HCT116 (cell line): ENCODE measurements around the gene F2R. TPM values are rescaled to one million over a fixed set of nuclear protein-coding genes. Genes with fewer than 3 reads are reported as not detected.

Experiments
- ATAC-seq: fragments of 200-7000 bp; cut with Tn5 transposase; 2 replicates; pipeline ENCODE4 v1.9.1; 2020; ENCODE audit warnings: mild to moderate bottlenecking, moderate library complexity
- BruUV-seq: library from RNA; stranded (reverse); fragments of 400-500 nt; replicated peaks from 2 replicates; lab custom pipeline; 2021; lab: Mats Ljungman, UMichigan
- CTCF ChIA-PET: fragments of 300-600 bp; sonication (Branson Sonifier 250); formaldehyde crosslinking; loops from one replicate; lab custom pipeline; 2021; ENCODE audit warnings: antibody characterized with exemption; lab: Charles Lee
- POLR2A ChIA-PET: fragments of 300-600, 350-600 bp; sonication (Branson Sonifier 250); formaldehyde crosslinking; loops from one replicate; lab custom pipeline; 2021; ENCODE audit warnings: antibody characterized with exemption; lab: Charles Lee
- RAD21 ChIA-PET, 2 experiments: fragments of 300-600 bp; sonication (Branson Sonifier 250); formaldehyde crosslinking; loops; one replicate each; lab custom pipeline; 2023; ENCODE audit warnings: low total read pairs in 2 of 2; ENCODE audit not compliant: uncharacterized antibody in 2 of 2, unreplicated experiment in 2 of 2, low non-redundant PET in 1 of 2; lab: Charles Lee
- DNase-seq: peaks from one replicate; pipeline ENCODE4 v3.0.0-alpha.2; 2010; ENCODE audit warnings: low read depth, low spot score
- H2AFZ ChIP-seq: fragments of 200-600 bp; shearing (Covaris generic), sonication (generic); 2 replicates; pipeline ENCODE4 v1.6.1; 2017; ENCODE audit warnings: low read depth, mixed run types, mixed read lengths, antibody characterized with exemption, low read length; ENCODE audit not compliant: poor library complexity, severe bottlenecking
- H3K27ac ChIP-seq: 2 replicates; pipeline ENCODE4 v1.5.1; 2012; ENCODE audit warnings: low read depth, low read length
- H3K27me3 ChIP-seq: fragments of 200-600 bp; sonication (generic); 2 replicates; pipeline ENCODE4 v1.6.1; 2016; ENCODE audit warnings: mixed run types, low read length, mixed read lengths; ENCODE audit not compliant: insufficient read depth
- H3K36me3 ChIP-seq, 2 experiments: fragments of 200-500 bp in 1 of 2; fragments of 200-600 bp in 1 of 2; sonication (Bioruptor generic) in 1 of 2; sonication (generic) in 1 of 2; 2 replicates each; pipeline versions ENCODE4 v1.5.1 to v1.6.1; 2014 to 2016; ENCODE audit warnings: low read length in 2 of 2, inconsistent platforms in 1 of 2, mixed read lengths in 1 of 2, mixed run types in 1 of 2; ENCODE audit not compliant: insufficient read depth in 2 of 2, control insufficient read depth in 1 of 2
- H3K4me1 ChIP-seq, 2 experiments: fragments of 200-600 bp in 1 of 2; sonication (generic) in 1 of 2; 2 replicates each; pipeline versions ENCODE4 v1.5.1 to v1.6.1; 2012 to 2017; ENCODE audit warnings: low read length in 2 of 2, inconsistent platforms in 1 of 2, mild to moderate bottlenecking in 1 of 2, mixed read lengths in 1 of 2, mixed run types in 1 of 2, moderate library complexity in 1 of 2; ENCODE audit not compliant: insufficient read depth in 2 of 2, control insufficient read depth in 1 of 2
- H3K4me2 ChIP-seq: fragments of 200-600 bp; sonication (generic); 2 replicates; pipeline ENCODE4 v1.6.1; 2017; ENCODE audit warnings: mixed run types, low read length, mixed read lengths
- H3K4me3 ChIP-seq, 2 experiments: fragments of 200-600 bp in 1 of 2; sonication (generic) in 1 of 2; replicated peaks in 1 of 2; 2 replicates each; pipeline ENCODE4 v1.5.1; 2011 to 2016; ENCODE audit warnings: low read length in 2 of 2, control low read depth in 1 of 2, low read depth in 1 of 2, mild to moderate bottlenecking in 1 of 2, mixed read lengths in 1 of 2, mixed run types in 1 of 2
- H3K79me2 ChIP-seq: fragments of 200-600 bp; sonication (generic); 2 replicates; pipeline ENCODE4 v1.6.1; 2017; ENCODE audit warnings: mild to moderate bottlenecking, mixed run types, low read length, moderate library complexity, mixed read lengths; ENCODE audit not compliant: insufficient read depth
- H3K9ac ChIP-seq: fragments of 200-600 bp; sonication (generic); 2 replicates; pipeline ENCODE4 v1.6.1; 2016; ENCODE audit warnings: low read length, mixed read lengths
- H3K9me2 ChIP-seq: fragments of 200-600 bp; sonication (generic), shearing (Covaris generic); 2 replicates; pipeline ENCODE4 v1.6.1; 2017; ENCODE audit warnings: mixed run types, mild to moderate bottlenecking, moderate library complexity; ENCODE audit not compliant: insufficient read depth
- H3K9me3 ChIP-seq, 2 experiments: fragments of 200-500 bp in 1 of 2; fragments of 200-600 bp in 1 of 2; sonication (Bioruptor generic) in 1 of 2; sonication (generic) in 1 of 2; 2 replicates each; pipeline ENCODE4 v1.6.1; 2014 to 2017; ENCODE audit warnings: low read length in 2 of 2, mixed read lengths in 2 of 2, inconsistent platforms in 1 of 2, low read depth in 1 of 2, mild to moderate bottlenecking in 1 of 2, mixed run types in 1 of 2, moderate library complexity in 1 of 2; ENCODE audit not compliant: control insufficient read depth in 1 of 2, insufficient read depth in 1 of 2
- H4K20me1 ChIP-seq: fragments of 200-600 bp; sonication (generic), shearing (Covaris generic); 2 replicates; pipeline ENCODE4 v1.6.1; 2017; ENCODE audit warnings: mixed run types, mild to moderate bottlenecking, moderate library complexity; ENCODE audit not compliant: insufficient read depth
- CBX3 ChIP-seq: IDR thresholded peaks from 2 replicates; pipeline ENCODE4 v1.6.1; 2012; ENCODE audit warnings: low read depth
- CTCF ChIP-seq, 3 experiments: fragments of 200-600 bp in 1 of 3; sonication (generic) in 1 of 3; IDR thresholded peaks in 2 of 3; conservative IDR thresholded peaks in 1 of 3; 2 replicates each; pipeline ENCODE4 v1.5.1; 2012 to 2017; ENCODE audit warnings: low read depth in 2 of 3, low read length in 2 of 3, antibody characterized with exemption in 1 of 3, borderline replicate concordance in 1 of 3, control low read depth in 1 of 3, mild to moderate bottlenecking in 1 of 3, mixed read lengths in 1 of 3, mixed run types in 1 of 3, moderate library complexity in 1 of 3; ENCODE audit not compliant: insufficient read depth in 1 of 3
- ELF1 ChIP-seq: IDR thresholded peaks from 2 replicates; pipeline ENCODE4 v1.6.1; 2012; ENCODE audit warnings: low read depth, borderline replicate concordance
- EZH2 ChIP-seq: fragments of 200-600 bp; sonication (generic); IDR thresholded peaks from 2 replicates; pipeline ENCODE4 v1.6.1; 2017; ENCODE audit warnings: antibody characterized with exemption, mixed run types
- JUND ChIP-seq: IDR thresholded peaks from 2 replicates; pipeline ENCODE4 v1.6.1; 2012
- MAX ChIP-seq: IDR thresholded peaks from 2 replicates; pipeline ENCODE4 v1.6.1; 2012
- POLR2AphosphoS5 ChIP-seq: IDR thresholded peaks from 2 replicates; pipeline ENCODE4 v1.6.1; 2011; ENCODE audit warnings: mild to moderate bottlenecking, low read depth, low read length, moderate library complexity
- RAD21 ChIP-seq: IDR thresholded peaks from 2 replicates; pipeline ENCODE4 v1.6.1; 2012; ENCODE audit warnings: low read depth, mild to moderate bottlenecking
- SIN3A ChIP-seq: IDR thresholded peaks from 2 replicates; pipeline ENCODE4 v1.6.1; 2012; ENCODE audit warnings: low read depth
- TCF7L2 ChIP-seq: IDR thresholded peaks from 2 replicates; pipeline ENCODE4 v1.7.0; 2011; ENCODE audit warnings: borderline replicate concordance, inconsistent platforms; ENCODE audit not compliant: insufficient read depth, insufficient read length; ENCODE audit errors: extremely low read depth
- YY1 ChIP-seq: IDR thresholded peaks from 2 replicates; pipeline ENCODE4 v1.6.1; 2011; ENCODE audit warnings: low read length, low read depth, moderate library complexity, mild to moderate bottlenecking; ENCODE audit not compliant: insufficient replicate concordance; ENCODE audit errors: extremely low read depth
- ZBTB33 ChIP-seq: IDR thresholded peaks from 2 replicates; pipeline ENCODE4 v1.6.1; 2011; ENCODE audit warnings: mild to moderate bottlenecking, low read length, moderate library complexity; ENCODE audit not compliant: insufficient replicate concordance; ENCODE audit errors: extremely low read depth
- ZFX ChIP-seq: fragments of 450-650 bp; IDR thresholded peaks from 2 replicates; pipeline ENCODE4 v1.6.1; 2017
- ZNF274 ChIP-seq: fragments of 200-500 bp; sonication (Bioruptor generic); IDR thresholded peaks from 2 replicates; pipeline ENCODE4 v1.6.1; 2014; ENCODE audit warnings: mild to moderate bottlenecking, low read depth, low read length, inconsistent platforms
- intact Hi-C: fragments of 100-400 bp; cut with micrococcal nuclease; formaldehyde crosslinking; loops from 2 replicates; pipeline ENCODE4 v1.10.0; 2022
- total RNA-seq: library from RNA; stranded (reverse); gene quantifications from one replicate; pipeline ENCODE4 v1.2.1, GENCODE V29; 2021; ENCODE audit not compliant: unreplicated experiment

F2R gene
- total RNA-seq, 1 experiment from 2014 or later, result 16.6 TPM

GRCh38 chr5:76754668-76755078 lies 38.7 kb downstream of the F2R start:
- H3K9me2 ChIP-seq, result 0 out of 2 replicates have a peak, but pooled peaks cover 2% of the 10 kb centered on the region
- BruUV-seq, result no TSS peak
- POLR2A ChIA-PET, result no interaction called here

More at GRCh38 chr5:76754668-76755078, 38.7 kb downstream of the F2R start:
- no peaks in the 10 kb centered on the region for H3K36me3 ChIP-seq
- ATAC-seq, result no peak
- RAD21 ChIA-PET, result no interaction called here
- CTCF ChIA-PET, result interaction anchor here (0.7 to 1.2 kb wide), 2 partner anchors 20 kb away, joined by 3 to 4 read pairs; no protein-coding TSS in a partner anchor
- H3K9ac ChIP-seq, result no peak overlapping the region
- no peaks in the 10 kb centered on the region for H3K79me2 ChIP-seq
- DNase-seq, result no peak
- H3K27ac ChIP-seq, result no peak overlapping the region
- peaks cover 0 to 3% of the 10 kb centered on the region in 2 experiments; a peak in 1 of 4 replicates for H3K4me1 ChIP-seq
- no peak overlapping the region for H3K4me3 ChIP-seq
- no peaks in the 10 kb centered on the region for H3K27me3 ChIP-seq
- no peak overlapping the region for H2AFZ ChIP-seq
- H3K9me3 ChIP-seq, result no peaks in the 10 kb centered on the region
- H4K20me1 ChIP-seq, result no peaks in the 10 kb centered on the region
- TF ChIP-seq MAX (no peak), ZFX (no peak), ZBTB33 (no peak), CTCF (IDR thresholded peaks at IDR 0.05 in 2 of 3, conservative IDR thresholded peaks at IDR 0.05 in 1 of 3; ENCODE audit: borderline replicate concordance in 1 of 3, insufficient read depth in 1 of 3, low read depth in 2 of 3, low read length in 2 of 3) (no peak), RAD21 (no peak), SIN3A (no peak), EZH2 (no peak), ELF1 (no peak), ZNF274 (no peak), POLR2AphosphoS5 (no peak), YY1 (no peak), CBX3 (no peak), TCF7L2 (no peak), JUND (no peak)
- no peak overlapping the region for H3K4me2 ChIP-seq
- intact Hi-C loops, result no loop called here
